Uterus (tissue), 2 donors: ENCODE results near the gene PRKAG2.

Experiments
- POLR2A ChIP-seq, 2 donors: fragments of 450-650 bp; IDR thresholded peaks; one replicate each; pipeline ENCODE4 v1.6.1; 2016; ENCODE audit warnings: antibody characterized with exemption in 2 of 2, mild to moderate bottlenecking in 1 of 2, moderate library complexity in 1 of 2
- TF ChIP-seq, protein P1 (sequence below), 4 experiments: fragments of 200-600 bp in 2 of 4; fragments of 450-650 bp in 2 of 4; sonication (generic) in 2 of 4; IDR thresholded peaks; one replicate each; pipeline ENCODE4 v1.5.1; 2016 to 2019; ENCODE audit warnings: antibody characterized with exemption in 4 of 4, mild to moderate bottlenecking in 2 of 4, moderate library complexity in 1 of 4

DNA sequence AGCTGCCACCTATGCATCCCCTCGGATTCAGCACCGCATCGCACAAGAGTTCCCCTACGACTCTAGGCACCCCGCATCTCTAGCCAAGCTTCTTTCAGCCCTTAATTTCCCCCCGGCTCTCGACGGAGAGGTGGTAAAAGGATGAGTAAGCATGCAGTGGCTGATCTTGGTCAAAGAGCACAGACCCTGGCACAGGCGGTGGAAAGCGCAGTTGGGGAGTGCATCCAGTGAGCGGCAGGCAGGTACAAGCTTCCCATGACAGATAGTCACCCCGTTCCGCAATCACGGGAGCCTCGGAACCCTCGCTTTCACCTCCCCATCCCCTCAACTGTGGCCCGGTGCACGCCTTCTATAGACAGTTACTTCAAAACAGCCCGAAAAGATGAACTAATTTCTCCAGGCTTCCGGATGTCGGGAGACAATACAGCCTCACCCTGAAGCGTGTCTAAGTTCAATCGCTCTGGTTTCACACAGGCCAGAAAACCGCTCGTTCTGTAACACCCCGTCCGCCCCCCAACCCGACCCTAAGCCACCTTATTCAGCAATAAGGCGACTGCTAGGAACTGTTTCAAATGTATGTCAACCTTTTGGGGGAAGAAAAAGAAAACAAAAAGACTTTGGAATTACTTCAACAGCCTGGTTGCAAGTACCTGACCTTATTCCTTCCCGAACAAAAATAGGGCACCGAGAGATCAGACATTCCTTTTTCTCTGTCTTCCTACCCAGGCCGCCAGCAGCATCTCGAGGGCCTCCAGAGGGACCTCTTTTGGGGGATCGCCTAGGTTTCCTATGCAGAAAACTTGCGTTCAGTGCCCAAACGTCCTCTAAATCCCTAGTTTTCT lies 358.6 kb downstream of the PRKAG2 start:
- TF ChIP-seq, protein P1, sequence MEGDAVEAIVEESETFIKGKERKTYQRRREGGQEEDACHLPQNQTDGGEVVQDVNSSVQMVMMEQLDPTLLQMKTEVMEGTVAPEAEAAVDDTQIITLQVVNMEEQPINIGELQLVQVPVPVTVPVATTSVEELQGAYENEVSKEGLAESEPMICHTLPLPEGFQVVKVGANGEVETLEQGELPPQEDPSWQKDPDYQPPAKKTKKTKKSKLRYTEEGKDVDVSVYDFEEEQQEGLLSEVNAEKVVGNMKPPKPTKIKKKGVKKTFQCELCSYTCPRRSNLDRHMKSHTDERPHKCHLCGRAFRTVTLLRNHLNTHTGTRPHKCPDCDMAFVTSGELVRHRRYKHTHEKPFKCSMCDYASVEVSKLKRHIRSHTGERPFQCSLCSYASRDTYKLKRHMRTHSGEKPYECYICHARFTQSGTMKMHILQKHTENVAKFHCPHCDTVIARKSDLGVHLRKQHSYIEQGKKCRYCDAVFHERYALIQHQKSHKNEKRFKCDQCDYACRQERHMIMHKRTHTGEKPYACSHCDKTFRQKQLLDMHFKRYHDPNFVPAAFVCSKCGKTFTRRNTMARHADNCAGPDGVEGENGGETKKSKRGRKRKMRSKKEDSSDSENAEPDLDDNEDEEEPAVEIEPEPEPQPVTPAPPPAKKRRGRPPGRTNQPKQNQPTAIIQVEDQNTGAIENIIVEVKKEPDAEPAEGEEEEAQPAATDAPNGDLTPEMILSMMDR (IDR thresholded peaks at IDR 0.05), result no peak
- TF ChIP-seq POLR2A (IDR thresholded peaks at IDR 0.05), result no peak
